Liver (tissue), 9 donors: ENCODE results near the gene SUB1. TPM values are rescaled to one million over a fixed set of nuclear protein-coding genes. Genes with fewer than 3 reads are reported as not detected.

Experiments
- DNase-seq: peaks from one replicate; pipeline ENCODE4 v3.0.0-alpha.2; 2017; ENCODE audit warnings: low spot score
- H3K27ac ChIP-seq, 2 donors: one replicate each; pipeline ENCODE4 v1.7.0; 2013; ENCODE audit warnings: inconsistent platforms in 2 of 2, low read length in 2 of 2, control low read depth in 1 of 2, low read depth in 1 of 2, mild to moderate bottlenecking in 1 of 2
- H3K27me3 ChIP-seq, 4 donors: one replicate each; pipeline versions ENCODE4 v1.6.1 to v1.7.0; 2013; ENCODE audit warnings: low read length in 3 of 4, inconsistent platforms in 1 of 4, mild to moderate bottlenecking in 1 of 4, moderate library complexity in 1 of 4; ENCODE audit not compliant: control insufficient read depth in 4 of 4, insufficient read depth in 4 of 4
- H3K36me3 ChIP-seq, 4 donors: one replicate each; pipeline versions ENCODE4 v1.6.1 to v1.7.0; 2013; ENCODE audit warnings: low read length in 3 of 4, mild to moderate bottlenecking in 3 of 4, low read depth in 1 of 4, moderate library complexity in 1 of 4; ENCODE audit not compliant: control insufficient read depth in 4 of 4, insufficient read depth in 3 of 4
- H3K4me1 ChIP-seq, 4 donors: one replicate each; pipeline versions ENCODE4 v1.6.1 to v1.7.0; 2013; ENCODE audit warnings: low read length in 3 of 4, mild to moderate bottlenecking in 3 of 4, moderate library complexity in 1 of 4; ENCODE audit not compliant: control insufficient read depth in 4 of 4, insufficient read depth in 4 of 4
- H3K4me3 ChIP-seq, 3 donors: one replicate each; pipeline versions ENCODE4 v1.6.1 to v1.7.0; 2013; ENCODE audit warnings: low read length in 3 of 3, control low read depth in 1 of 3, low read depth in 1 of 3, mild to moderate bottlenecking in 1 of 3
- H3K9ac ChIP-seq, 2 donors: one replicate each; pipeline ENCODE4 v1.7.0; 2013; ENCODE audit warnings: low read length in 2 of 2, mild to moderate bottlenecking in 2 of 2, moderate library complexity in 2 of 2, control low read depth in 1 of 2, low read depth in 1 of 2
- H3K9me3 ChIP-seq, 4 donors: one replicate each; pipeline versions ENCODE4 v1.6.1 to v1.7.0; 2013; ENCODE audit warnings: low read length in 3 of 4; ENCODE audit not compliant: control insufficient read depth in 4 of 4
- ATF3 ChIP-seq: IDR thresholded peaks from 2 replicates; pipeline ENCODE4 v1.6.1; 2016; ENCODE audit warnings: antibody characterized with exemption
- CTCF ChIP-seq: fragments of 150-350 bp; IDR thresholded peaks from 2 replicates; pipeline ENCODE4 v1.5.1; 2017; ENCODE audit warnings: improper control_type of control experiment, low read depth, low read length; ENCODE audit not compliant: missing input control
- EGR1 ChIP-seq, 2 donors: IDR thresholded peaks; 2 replicates each; pipeline ENCODE4 v1.6.1; 2016 to 2018; ENCODE audit warnings: antibody characterized with exemption in 2 of 2, low read depth in 2 of 2
- FOXA2 ChIP-seq: IDR thresholded peaks from 2 replicates; pipeline ENCODE4 v1.6.1; 2016; ENCODE audit warnings: antibody characterized with exemption
- GABPA ChIP-seq, 2 donors: IDR thresholded peaks in 1 of 2; conservative IDR thresholded peaks in 1 of 2; 2 replicates each; pipeline ENCODE4 v1.6.1; 2016; ENCODE audit warnings: antibody characterized with exemption in 2 of 2, mild to moderate bottlenecking in 1 of 2, moderate library complexity in 1 of 2
- HNF4A ChIP-seq, 2 donors: conservative IDR thresholded peaks; 2 replicates each; pipeline ENCODE4 v1.6.1; 2016; ENCODE audit warnings: antibody characterized with exemption in 2 of 2, mild to moderate bottlenecking in 2 of 2
- HNF4G ChIP-seq: IDR thresholded peaks from 2 replicates; pipeline ENCODE4 v1.6.1; 2016; ENCODE audit warnings: antibody characterized with exemption
- MAX ChIP-seq: IDR thresholded peaks from 2 replicates; pipeline ENCODE4 v1.6.1; 2016; ENCODE audit warnings: antibody characterized with exemption
- NR2F2 ChIP-seq: IDR thresholded peaks from 2 replicates; pipeline ENCODE4 v1.6.1; 2016; ENCODE audit warnings: antibody characterized with exemption
- REST ChIP-seq: IDR thresholded peaks from 2 replicates; pipeline ENCODE4 v1.6.1; 2016; ENCODE audit warnings: antibody characterized with exemption, mild to moderate bottlenecking
- RXRA ChIP-seq, 2 donors: IDR thresholded peaks; 2 replicates each; pipeline ENCODE4 v1.6.1; 2017 to 2018; ENCODE audit warnings: antibody characterized with exemption in 2 of 2, mild to moderate bottlenecking in 1 of 2
- SP1 ChIP-seq: IDR thresholded peaks from 2 replicates; pipeline ENCODE4 v1.6.1; 2018; ENCODE audit warnings: antibody characterized with exemption, mild to moderate bottlenecking
- TAF1 ChIP-seq: conservative IDR thresholded peaks from 2 replicates; pipeline ENCODE4 v1.6.1; 2016; ENCODE audit warnings: antibody characterized with exemption, mild to moderate bottlenecking
- YY1 ChIP-seq: IDR thresholded peaks from 2 replicates; pipeline ENCODE4 v1.6.1; 2016; ENCODE audit warnings: antibody characterized with exemption, mild to moderate bottlenecking
- ZBTB33 ChIP-seq: IDR thresholded peaks from 2 replicates; pipeline ENCODE4 v1.6.1; 2016; ENCODE audit warnings: antibody characterized with exemption
- polyA plus RNA-seq, 2 donors: library from polyadenylated mRNA; stranded (reverse) in 1 of 2; unstranded in 1 of 2; fragments of 200-250 nt in 1 of 2; fragments of >200 nt in 1 of 2; fragmentation: Nextera tagmentation in 1 of 2; extraction: Ambion mirVana in 1 of 2; gene quantifications; one replicate each; pipeline versions ENCODE4 v1.2.1 to v1.2.3, GENCODE V29; 2013 to 2015
- total RNA-seq, 2 donors: library from RNA; depleted of rRNA; stranded (reverse); fragments of >200 nt; gene quantifications; one replicate each; pipeline ENCODE4 v1.2.3, GENCODE V29; 2014
- donor health status: healthy.
- donor health status: healthy.
- donor health status: healthy.
- donor health status: healthy.
- donor health status: healthy.

SUB1 gene
- total and polyA plus RNA-seq, 4 donors = 51.8 to 238 (median 60.3) TPM

- no peak for TF ChIP-seq TAF1
These were observed 25.9 kb upstream of the SUB1 start (continued) for GRCh38 chr5:32559411-32559810.

GRCh38 chr5:32559921-32560320 lies 25.4 kb upstream of the SUB1 start:
- Histone ChIP-seq H3K9ac (no peak overlapping the region), H3K9me3 (no peaks in the 10 kb centered on the region), H3K27me3 (no peaks in the 10 kb centered on the region), H3K36me3 (no peaks in the 10 kb centered on the region), H3K4me3 (no peak overlapping the region), H3K27ac (no peak overlapping the region), H3K4me1 (no peaks in the 10 kb centered on the region)
- no peak for DNase-seq
- no peak for TF ChIP-seq GABPA (IDR thresholded peaks at IDR 0.05 in 1 of 2, conservative IDR thresholded peaks at IDR 0.05 in 1 of 2)
- TF ChIP-seq SP1 = no peak
- TF ChIP-seq NR2F2 = no peak
- TF ChIP-seq MAX = no peak
- no peak for TF ChIP-seq YY1
- no peak for TF ChIP-seq EGR1 (IDR thresholded peaks at IDR 0.05; ENCODE audit: low read depth in 2 of 2)
- no peak for TF ChIP-seq REST
- TF ChIP-seq HNF4G = no peak
- TF ChIP-seq RXRA (IDR thresholded peaks at IDR 0.05) = no peak
- no peak for TF ChIP-seq HNF4A (conservative IDR thresholded peaks at IDR 0.05)
- TF ChIP-seq CTCF = no peak
- no peak for TF ChIP-seq ZBTB33
- no peak for TF ChIP-seq TAF1
- no peak for TF ChIP-seq ATF3
- TF ChIP-seq FOXA2 = no peak
